Measurements from ENCODE around the gene KIF18B.

KIF18B gene

GRCh38 chr17:44904001-44904984 lies 43.3 kb downstream of the KIF18B start:
- no peak for DNase-seq

- DNase-seq: no peak
These were observed 44.4 kb downstream of the KIF18B start for GRCh38 chr17:44903012-44903685.

DNA sequence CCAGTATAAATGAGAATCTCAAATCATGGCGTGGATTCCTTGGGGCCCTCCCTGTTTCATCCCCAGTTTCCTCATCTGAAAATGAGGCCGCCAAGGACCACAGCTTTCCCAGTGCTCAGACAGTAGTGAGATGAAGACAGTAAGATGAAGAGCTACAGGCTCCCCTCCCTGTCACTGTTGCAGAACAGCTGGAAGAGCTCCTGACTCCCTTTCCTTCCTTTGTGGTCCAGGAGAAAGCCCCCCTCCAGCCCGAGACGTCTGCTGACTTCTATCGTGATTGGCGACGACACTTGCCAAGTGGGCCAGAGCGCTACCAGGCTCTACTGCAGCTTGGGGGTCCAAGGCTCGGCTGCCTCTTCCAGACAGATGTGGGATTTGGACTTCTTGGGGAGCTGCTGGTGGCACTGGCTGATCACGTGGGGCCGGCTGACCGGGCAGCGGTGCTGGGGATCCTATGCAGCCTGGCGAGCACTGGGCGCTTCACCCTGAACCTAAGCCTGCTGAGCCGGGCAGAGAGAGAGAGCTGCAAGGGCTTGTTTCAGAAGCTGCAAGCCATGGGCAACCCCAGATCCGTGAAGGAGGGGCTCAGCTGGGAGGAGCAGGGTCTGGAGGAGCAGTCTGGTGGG lies 45.3 kb downstream of the KIF18B start:
- DNase-seq: no peak

- no peak for DNase-seq
These were observed 46.1 kb downstream of the KIF18B start for GRCh38 chr17:44901411-44901921.

DNA sequence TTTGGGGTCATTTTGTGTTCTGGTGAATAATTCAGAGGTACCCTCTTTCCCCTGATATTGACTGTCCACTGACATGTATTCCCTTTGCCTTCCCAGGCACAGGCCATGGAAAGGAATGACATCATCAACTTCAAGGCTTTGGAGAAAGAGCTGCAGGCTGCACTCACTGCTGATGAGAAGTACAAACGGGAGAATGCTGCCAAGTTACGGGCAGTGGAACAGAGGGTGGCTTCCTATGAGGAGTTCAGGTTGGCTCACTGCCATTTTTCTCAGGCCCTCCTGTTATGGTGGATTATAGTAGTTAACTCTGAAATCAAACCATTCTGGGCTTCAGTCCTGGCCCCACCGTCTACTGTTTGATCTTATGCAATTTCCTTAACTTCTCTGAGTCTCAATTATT lies 46.7 kb downstream of the KIF18B start:
- DNase-seq: no peak

GRCh38 chr17:44899074-44899782 lies 48.3 kb downstream of the KIF18B start, which contains the start of gene EFTUD2:
EFTUD2 (minus strand) TSS chr17:44899445; CDS start chr17:44894521, 4,924 bp downstream.
- peak; percentile 58 for DNase-seq

GRCh38 chr17:44898768-44899073 lies 48.9 kb downstream of the KIF18B start:
- no peak for DNase-seq

DNA sequence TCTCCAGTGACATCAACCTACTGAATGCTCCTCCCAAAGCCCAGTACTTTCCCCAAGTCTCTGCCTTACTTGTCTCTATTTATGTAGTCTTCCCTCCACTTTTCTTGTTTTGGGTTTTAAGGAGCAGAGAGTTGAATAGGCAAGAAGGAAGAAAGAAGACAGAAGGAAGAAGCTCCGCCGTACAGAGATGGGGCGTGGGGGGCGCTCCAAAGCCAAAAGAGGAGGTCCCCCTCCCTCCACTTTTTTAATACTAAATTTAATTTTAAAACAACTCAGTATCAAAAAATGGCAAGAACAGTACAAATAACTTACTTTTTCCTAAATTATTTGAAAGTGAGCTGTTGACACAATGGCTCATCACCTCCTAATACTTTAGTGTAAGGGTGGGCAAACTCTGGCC lies 52.9 kb downstream of the KIF18B start:
- no peak for DNase-seq

- no peak for DNase-seq
These were observed 55.3 kb downstream of the KIF18B start for GRCh38 chr17:44892250-44892649.

GRCh38 chr17:44889003-44889402 lies 58.6 kb downstream of the KIF18B start:
- no peak for DNase-seq

GRCh38 chr17:44887971-44888954 lies 59.3 kb downstream of the KIF18B start:
- no peak for DNase-seq

- DNase-seq: no peak
These were observed 60.6 kb downstream of the KIF18B start for GRCh38 chr17:44887016-44887415.

GRCh38 chr17:44884941-44885340 lies 62.6 kb downstream of the KIF18B start:
- no peak for DNase-seq

GRCh38 chr17:44881145-44881544 lies 66.4 kb downstream of the KIF18B start:
- no peak for DNase-seq

GRCh38 chr17:44880062-44880461 lies 67.5 kb downstream of the KIF18B start:
- DNase-seq: no peak

DNA sequence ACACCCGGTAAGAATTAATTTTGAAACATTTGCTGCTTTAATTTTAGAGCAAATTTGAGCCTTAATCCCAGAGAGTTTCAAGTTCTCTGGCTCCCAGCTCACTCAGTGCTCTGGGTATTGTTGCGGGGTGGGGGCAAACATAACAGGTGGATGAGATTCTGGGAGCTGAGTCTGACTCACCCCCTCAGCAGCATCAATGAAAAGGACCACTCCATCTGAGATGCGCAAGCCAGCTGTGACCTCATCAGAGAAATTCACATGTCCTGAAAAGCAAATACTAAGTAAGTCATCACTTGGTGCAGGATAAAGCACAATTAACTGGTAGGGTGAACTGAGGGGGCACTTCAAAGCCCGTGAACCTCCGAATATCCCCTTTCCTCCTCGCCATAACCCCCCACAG lies 68.2 kb downstream of the KIF18B start:
- DNase-seq: no peak

DNA sequence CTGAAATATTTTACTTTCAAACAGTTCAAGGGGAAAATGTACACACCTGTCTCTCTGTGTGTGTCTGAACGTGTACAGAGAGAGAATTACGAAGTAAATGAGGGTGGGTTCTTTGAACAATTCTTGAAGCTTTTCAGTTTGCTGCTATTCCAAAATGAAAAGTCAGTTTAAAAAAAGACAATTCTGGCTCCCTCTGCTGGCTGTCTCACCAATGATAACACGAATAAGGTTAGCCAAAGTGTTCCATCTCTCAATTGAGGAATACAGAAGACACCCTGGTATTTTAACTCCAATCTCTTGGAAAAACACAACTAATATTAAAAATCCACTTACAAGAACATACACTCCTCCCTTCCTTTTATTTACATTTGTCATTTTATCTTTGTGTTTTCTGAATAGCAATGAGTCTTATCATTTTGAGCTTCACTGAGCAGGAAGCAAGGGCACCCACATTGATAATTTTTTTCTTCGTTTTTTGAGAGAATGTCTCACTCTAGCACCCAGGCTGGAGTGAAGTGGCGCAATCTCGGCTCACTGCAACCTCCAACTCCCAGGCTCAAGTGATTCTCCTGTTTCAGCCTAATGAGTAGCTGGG lies 68.8 kb downstream of the KIF18B start:
- DNase-seq: no peak

DNA sequence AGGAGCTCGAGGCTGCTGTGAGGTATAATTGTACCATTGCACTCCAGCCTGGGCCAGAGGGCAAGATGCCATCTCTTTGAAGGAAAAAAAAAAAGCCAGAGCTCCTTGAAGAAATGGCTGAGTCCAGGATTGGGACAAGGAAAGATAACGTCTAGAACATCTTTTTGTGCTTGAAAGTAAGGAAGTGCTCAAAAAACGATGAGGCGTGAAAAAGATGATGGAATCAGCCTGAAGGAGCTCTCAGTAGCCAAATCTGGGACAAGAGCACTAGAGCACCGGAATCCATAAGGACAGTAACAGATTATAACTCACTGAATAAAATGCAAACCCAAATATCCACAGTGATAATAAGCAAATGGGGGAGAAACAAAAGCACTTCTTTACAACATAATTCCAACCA lies 70.5 kb downstream of the KIF18B start:
- no peak for DNase-seq

- DNase-seq: no peak
These were observed 71.8 kb downstream of the KIF18B start for GRCh38 chr17:44875761-44876160.

Data from NCI-H1436 treated with DMSO at 0.1 percent for 48 hours (cell line).